HepG2 (cell line): ENCODE measurements around the gene ENPP7. TPM values are rescaled to one million over a fixed set of nuclear protein-coding genes. Genes with fewer than 3 reads are reported as not detected.

Source experiments
- ATF4 ChIP-seq, 2 experiments: fragments of 450-650 bp in 1 of 2; sonication (generic) in 1 of 2; formaldehyde crosslinking; IDR thresholded peaks; 2 replicates each; pipeline versions ENCODE4 v1.5.0 to v1.8.0; 2020 to 2022; ENCODE audit warnings: mild to moderate bottlenecking in 1 of 2, missing genetic modification reagents in 1 of 2
- ATM ChIP-seq: fragments of 450-650 bp; IDR thresholded peaks from 2 replicates; pipeline ENCODE4 v1.7.1; 2017; ENCODE audit warnings: mild to moderate bottlenecking, borderline replicate concordance
- CHD2 ChIP-seq: IDR thresholded peaks from 2 replicates; pipeline ENCODE4 v1.6.1; 2011; ENCODE audit warnings: low read depth, low read length, improper control_type of control experiment
- POLR2A ChIP-seq, 2 experiments: IDR thresholded peaks; 2 replicates each; pipeline ENCODE4 v1.6.1; 2011; ENCODE audit warnings: low read depth in 2 of 2, low read length in 2 of 2, mild to moderate bottlenecking in 1 of 2, moderate library complexity in 1 of 2; ENCODE audit not compliant: insufficient read depth in 1 of 2
- SNAI1 ChIP-seq: sonication (generic); formaldehyde crosslinking; IDR thresholded peaks from 2 replicates; pipeline ENCODE4 v1.5.0; 2020; ENCODE audit warnings: mild to moderate bottlenecking, missing genetic modification reagents, borderline replicate concordance
- SOX5 ChIP-seq: IDR thresholded peaks from 2 replicates; pipeline ENCODE4 v1.6.1; 2016; ENCODE audit warnings: borderline replicate concordance
- SP140L ChIP-seq: sonication (generic); formaldehyde crosslinking; IDR thresholded peaks from 2 replicates; pipeline ENCODE4 v1.4.0; 2020; ENCODE audit warnings: missing genetic modification reagents, borderline replicate concordance
- ZMYM3 ChIP-seq: sonication (generic); formaldehyde crosslinking; IDR thresholded peaks from 2 replicates; pipeline ENCODE4 v1.5.1; 2020; ENCODE audit warnings: mild to moderate bottlenecking, missing genetic modification reagents
- ZXDC ChIP-seq: sonication (generic); formaldehyde crosslinking; IDR thresholded peaks from 2 replicates; pipeline ENCODE4 v1.5.0; 2020; ENCODE audit warnings: mild to moderate bottlenecking, missing genetic modification reagents
- polyA plus RNA-seq, 8 experiments: library from polyadenylated mRNA; depleted of rRNA in 3 of 8; stranded (reverse) in 7 of 8; unstranded in 1 of 8; fragments of >200 nt; fragmentation: Illumina TruSeq in 4 of 8; extraction: Trizol in 4 of 8; gene quantifications; 2 replicates each; pipeline versions ENCODE4 v1.2.1 to v1.2.3, GENCODE V29; 2011 to 2016; ENCODE audit warnings: low read depth in 4 of 8, missing spikeins in 1 of 8, mixed read lengths in 1 of 8; ENCODE audit not compliant: insufficient read depth in 1 of 8
- total RNA-seq, 5 experiments: library from RNA; depleted of rRNA; stranded (reverse); fragments of >200 nt; fragmentation: Illumina TruSeq; extraction: Trizol; gene quantifications; 2 replicates each; pipeline ENCODE4 v1.2.3, GENCODE V29; 2016; ENCODE audit warnings: low read depth in 1 of 5
- TF ChIP-seq, protein P1 (sequence below): IDR thresholded peaks from 2 replicates; pipeline ENCODE4 v1.6.1; 2016; ENCODE audit warnings: low read depth, missing genetic modification reagents, missing compliant biosample characterization
- TF ChIP-seq, protein P2 (sequence below): sonication (generic); formaldehyde crosslinking; IDR thresholded peaks from 2 replicates; pipeline ENCODE4 v1.8.0; 2022; ENCODE audit warnings: mild to moderate bottlenecking, missing genetic modification reagents, moderate library complexity

ENPP7 gene
- total and polyA plus RNA-seq, 2 of the 13 experiments (the other 11 are each of a cell fraction or from before 2014, with no cell fraction given), result 1.1 to 2.2 TPM

GRCh38 chr17:79786930-79787643 lies 56.3 kb downstream of the ENPP7 start (continued):
- TF ChIP-seq ZXDC (CRISPR knock-in tag), result no peak
- TF ChIP-seq, protein P1, sequence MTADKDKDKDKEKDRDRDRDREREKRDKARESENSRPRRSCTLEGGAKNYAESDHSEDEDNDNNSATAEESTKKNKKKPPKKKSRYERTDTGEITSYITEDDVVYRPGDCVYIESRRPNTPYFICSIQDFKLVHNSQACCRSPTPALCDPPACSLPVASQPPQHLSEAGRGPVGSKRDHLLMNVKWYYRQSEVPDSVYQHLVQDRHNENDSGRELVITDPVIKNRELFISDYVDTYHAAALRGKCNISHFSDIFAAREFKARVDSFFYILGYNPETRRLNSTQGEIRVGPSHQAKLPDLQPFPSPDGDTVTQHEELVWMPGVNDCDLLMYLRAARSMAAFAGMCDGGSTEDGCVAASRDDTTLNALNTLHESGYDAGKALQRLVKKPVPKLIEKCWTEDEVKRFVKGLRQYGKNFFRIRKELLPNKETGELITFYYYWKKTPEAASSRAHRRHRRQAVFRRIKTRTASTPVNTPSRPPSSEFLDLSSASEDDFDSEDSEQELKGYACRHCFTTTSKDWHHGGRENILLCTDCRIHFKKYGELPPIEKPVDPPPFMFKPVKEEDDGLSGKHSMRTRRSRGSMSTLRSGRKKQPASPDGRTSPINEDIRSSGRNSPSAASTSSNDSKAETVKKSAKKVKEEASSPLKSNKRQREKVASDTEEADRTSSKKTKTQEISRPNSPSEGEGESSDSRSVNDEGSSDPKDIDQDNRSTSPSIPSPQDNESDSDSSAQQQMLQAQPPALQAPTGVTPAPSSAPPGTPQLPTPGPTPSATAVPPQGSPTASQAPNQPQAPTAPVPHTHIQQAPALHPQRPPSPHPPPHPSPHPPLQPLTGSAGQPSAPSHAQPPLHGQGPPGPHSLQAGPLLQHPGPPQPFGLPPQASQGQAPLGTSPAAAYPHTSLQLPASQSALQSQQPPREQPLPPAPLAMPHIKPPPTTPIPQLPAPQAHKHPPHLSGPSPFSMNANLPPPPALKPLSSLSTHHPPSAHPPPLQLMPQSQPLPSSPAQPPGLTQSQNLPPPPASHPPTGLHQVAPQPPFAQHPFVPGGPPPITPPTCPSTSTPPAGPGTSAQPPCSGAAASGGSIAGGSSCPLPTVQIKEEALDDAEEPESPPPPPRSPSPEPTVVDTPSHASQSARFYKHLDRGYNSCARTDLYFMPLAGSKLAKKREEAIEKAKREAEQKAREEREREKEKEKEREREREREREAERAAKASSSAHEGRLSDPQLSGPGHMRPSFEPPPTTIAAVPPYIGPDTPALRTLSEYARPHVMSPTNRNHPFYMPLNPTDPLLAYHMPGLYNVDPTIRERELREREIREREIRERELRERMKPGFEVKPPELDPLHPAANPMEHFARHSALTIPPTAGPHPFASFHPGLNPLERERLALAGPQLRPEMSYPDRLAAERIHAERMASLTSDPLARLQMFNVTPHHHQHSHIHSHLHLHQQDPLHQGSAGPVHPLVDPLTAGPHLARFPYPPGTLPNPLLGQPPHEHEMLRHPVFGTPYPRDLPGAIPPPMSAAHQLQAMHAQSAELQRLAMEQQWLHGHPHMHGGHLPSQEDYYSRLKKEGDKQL (CRISPR knock-in tag), result no peak
- no peak for TF ChIP-seq SNAI1 (CRISPR knock-in tag)
- no peak for TF ChIP-seq SOX5 (CRISPR knock-in tag)
- no peak for TF ChIP-seq ATM
- TF ChIP-seq SP140L (CRISPR knock-in tag), result no peak
- TF ChIP-seq POLR2A (IDR thresholded peaks at IDR 0.05; ENCODE audit: insufficient read depth in 1 of 2, low read depth in 2 of 2, low read length in 2 of 2), result peak in 1 of 2 experiments; percentile 70; a peak in 2 of 4 replicates
- no peak for TF ChIP-seq ATF4 (CRISPR knock-in tag; IDR thresholded peaks at IDR 0.05)
- TF ChIP-seq CHD2, result no peak
- TF ChIP-seq, protein P2, sequence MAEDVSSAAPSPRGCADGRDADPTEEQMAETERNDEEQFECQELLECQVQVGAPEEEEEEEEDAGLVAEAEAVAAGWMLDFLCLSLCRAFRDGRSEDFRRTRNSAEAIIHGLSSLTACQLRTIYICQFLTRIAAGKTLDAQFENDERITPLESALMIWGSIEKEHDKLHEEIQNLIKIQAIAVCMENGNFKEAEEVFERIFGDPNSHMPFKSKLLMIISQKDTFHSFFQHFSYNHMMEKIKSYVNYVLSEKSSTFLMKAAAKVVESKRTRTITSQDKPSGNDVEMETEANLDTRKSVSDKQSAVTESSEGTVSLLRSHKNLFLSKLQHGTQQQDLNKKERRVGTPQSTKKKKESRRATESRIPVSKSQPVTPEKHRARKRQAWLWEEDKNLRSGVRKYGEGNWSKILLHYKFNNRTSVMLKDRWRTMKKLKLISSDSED (CRISPR knock-in tag), result no peak
- TF ChIP-seq ZMYM3, result no peak
